HepG2 (cell line): ENCODE data around the gene ZMYM1. TPM values are rescaled to one million over a fixed set of nuclear protein-coding genes. Genes with fewer than 3 reads are reported as not detected.
A peak's percentile ranks its signal among the peaks of the same experiment; 100 is the strongest.

Experiments
- ISX ChIP-seq: sonication (generic); formaldehyde crosslinking; conservative IDR thresholded peaks from 2 replicates; pipeline ENCODE4 v1.5.0; 2020; ENCODE audit warnings: missing genetic modification reagents
- TGIF2 ChIP-seq: IDR thresholded peaks from 2 replicates; pipeline ENCODE4 v1.6.1; 2016; ENCODE audit warnings: control low read depth, missing compliant biosample characterization
- ZNF20 ChIP-seq: sonication (generic); formaldehyde crosslinking; IDR thresholded peaks from 2 replicates; pipeline ENCODE4 v1.4.0; 2020; ENCODE audit warnings: mild to moderate bottlenecking, moderate library complexity, missing genetic modification reagents
- ZNF317 ChIP-seq: sonication (generic); formaldehyde crosslinking; IDR thresholded peaks from 2 replicates; pipeline ENCODE4 v1.5.0; 2020; ENCODE audit warnings: mild to moderate bottlenecking, missing genetic modification reagents
- ZNF326 ChIP-seq: sonication (generic); formaldehyde crosslinking; IDR thresholded peaks from 2 replicates; pipeline ENCODE4 v1.4.0; 2020; ENCODE audit warnings: missing genetic modification reagents, borderline replicate concordance
- polyA plus RNA-seq, 8 experiments: library from polyadenylated mRNA; depleted of rRNA in 3 of 8; stranded (reverse) in 7 of 8; unstranded in 1 of 8; fragments of >200 nt; fragmentation: Illumina TruSeq in 4 of 8; extraction: Trizol in 4 of 8; gene quantifications; 2 replicates each; pipeline versions ENCODE4 v1.2.1 to v1.2.3, GENCODE V29; 2011 to 2016; ENCODE audit warnings: low read depth in 4 of 8, missing spikeins in 1 of 8, mixed read lengths in 1 of 8; ENCODE audit not compliant: insufficient read depth in 1 of 8
- total RNA-seq, 5 experiments: library from RNA; depleted of rRNA; stranded (reverse); fragments of >200 nt; fragmentation: Illumina TruSeq; extraction: Trizol; gene quantifications; 2 replicates each; pipeline ENCODE4 v1.2.3, GENCODE V29; 2016; ENCODE audit warnings: low read depth in 1 of 5
- TF ChIP-seq, protein P1 (sequence below): sonication (generic); formaldehyde crosslinking; IDR thresholded peaks from 2 replicates; pipeline ENCODE4 v1.4.0; 2020; ENCODE audit warnings: missing genetic modification reagents
- TF ChIP-seq, protein P2 (sequence below): sonication (generic); formaldehyde crosslinking; IDR thresholded peaks from 2 replicates; pipeline ENCODE4 v1.5.0; 2020; ENCODE audit warnings: missing genetic modification reagents
- TF ChIP-seq, protein P3 (sequence below), 2 experiments: fragments of 450-650 bp in 1 of 2; sonication (generic) in 1 of 2; formaldehyde crosslinking in 1 of 2; IDR thresholded peaks; 2 replicates each; pipeline versions ENCODE4 v1.6.1 to v1.8.0; 2016 to 2022; ENCODE audit warnings: antibody characterized with exemption in 1 of 2, mild to moderate bottlenecking in 1 of 2, missing genetic modification reagents in 1 of 2
- TF ChIP-seq, protein P4 (sequence below): sonication (generic); formaldehyde crosslinking; IDR thresholded peaks from 2 replicates; pipeline ENCODE4 v1.4.0; 2020; ENCODE audit warnings: missing genetic modification reagents
- TF ChIP-seq, protein P5 (sequence below): sonication (generic); formaldehyde crosslinking; IDR thresholded peaks from 2 replicates; pipeline ENCODE4 v1.5.1; 2020; ENCODE audit warnings: mild to moderate bottlenecking, missing genetic modification reagents

ZMYM1 gene
- total and polyA plus RNA-seq, 2 of the 13 experiments (the other 11 are each of a cell fraction or from before 2014, with no cell fraction given), result 10.0 to 16.2 TPM

DNA sequence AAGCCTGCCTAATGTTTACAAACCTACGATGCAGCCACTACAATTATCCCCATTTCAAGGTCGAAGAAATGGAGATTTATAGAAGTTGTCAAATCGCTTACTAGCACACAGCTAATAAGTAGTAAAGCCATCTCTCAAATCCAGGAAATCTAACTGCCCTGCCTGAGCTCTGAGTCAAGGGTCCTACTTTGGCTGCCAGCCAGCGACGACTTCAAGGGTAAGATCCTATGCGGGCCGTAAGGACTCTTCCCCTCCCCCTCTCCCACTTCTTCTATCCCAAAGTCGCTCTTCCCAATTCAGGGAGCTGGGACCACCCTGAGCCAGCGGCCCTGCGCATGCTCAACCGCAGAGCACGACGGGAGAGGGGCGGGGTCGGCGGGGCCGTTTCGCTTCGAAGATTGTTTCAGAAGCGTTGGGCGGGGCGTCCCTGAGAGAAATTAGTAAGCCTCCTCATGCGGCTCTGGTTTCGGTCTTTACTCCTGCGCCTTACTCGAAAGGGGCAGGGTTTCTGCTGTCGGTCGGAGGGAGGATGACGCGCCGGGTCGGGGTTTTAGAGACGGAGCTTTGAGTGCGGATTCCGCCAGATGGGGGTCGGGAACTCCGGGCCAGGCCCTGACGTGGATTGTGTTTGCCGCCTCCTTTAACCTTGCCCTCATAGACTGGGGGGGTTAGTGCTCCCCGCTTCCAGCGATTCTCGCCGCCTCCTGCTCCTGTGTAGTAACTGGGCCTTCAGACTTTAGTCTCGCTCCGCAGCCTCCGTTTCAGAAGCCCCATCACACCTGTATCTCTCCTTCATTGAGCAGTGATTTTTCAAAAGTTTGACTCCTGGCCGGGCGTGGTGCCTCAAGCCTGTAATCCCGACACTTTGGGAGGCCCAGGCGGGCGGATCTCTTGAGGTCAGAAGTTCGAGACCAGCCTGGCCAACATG is at the start of gene ZMYM1 (continued):
- TF ChIP-seq, protein P1, sequence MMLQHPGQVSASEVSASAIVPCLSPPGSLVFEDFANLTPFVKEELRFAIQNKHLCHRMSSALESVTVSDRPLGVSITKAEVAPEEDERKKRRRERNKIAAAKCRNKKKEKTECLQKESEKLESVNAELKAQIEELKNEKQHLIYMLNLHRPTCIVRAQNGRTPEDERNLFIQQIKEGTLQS (CRISPR knock-in tag), result no peak
- TF ChIP-seq, protein P2, sequence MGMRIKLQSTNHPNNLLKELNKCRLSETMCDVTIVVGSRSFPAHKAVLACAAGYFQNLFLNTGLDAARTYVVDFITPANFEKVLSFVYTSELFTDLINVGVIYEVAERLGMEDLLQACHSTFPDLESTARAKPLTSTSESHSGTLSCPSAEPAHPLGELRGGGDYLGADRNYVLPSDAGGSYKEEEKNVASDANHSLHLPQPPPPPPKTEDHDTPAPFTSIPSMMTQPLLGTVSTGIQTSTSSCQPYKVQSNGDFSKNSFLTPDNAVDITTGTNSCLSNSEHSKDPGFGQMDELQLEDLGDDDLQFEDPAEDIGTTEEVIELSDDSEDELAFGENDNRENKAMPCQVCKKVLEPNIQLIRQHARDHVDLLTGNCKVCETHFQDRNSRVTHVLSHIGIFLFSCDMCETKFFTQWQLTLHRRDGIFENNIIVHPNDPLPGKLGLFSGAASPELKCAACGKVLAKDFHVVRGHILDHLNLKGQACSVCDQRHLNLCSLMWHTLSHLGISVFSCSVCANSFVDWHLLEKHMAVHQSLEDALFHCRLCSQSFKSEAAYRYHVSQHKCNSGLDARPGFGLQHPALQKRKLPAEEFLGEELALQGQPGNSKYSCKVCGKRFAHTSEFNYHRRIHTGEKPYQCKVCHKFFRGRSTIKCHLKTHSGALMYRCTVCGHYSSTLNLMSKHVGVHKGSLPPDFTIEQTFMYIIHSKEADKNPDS (CRISPR knock-in tag), result no peak
- TF ChIP-seq, protein P3, sequence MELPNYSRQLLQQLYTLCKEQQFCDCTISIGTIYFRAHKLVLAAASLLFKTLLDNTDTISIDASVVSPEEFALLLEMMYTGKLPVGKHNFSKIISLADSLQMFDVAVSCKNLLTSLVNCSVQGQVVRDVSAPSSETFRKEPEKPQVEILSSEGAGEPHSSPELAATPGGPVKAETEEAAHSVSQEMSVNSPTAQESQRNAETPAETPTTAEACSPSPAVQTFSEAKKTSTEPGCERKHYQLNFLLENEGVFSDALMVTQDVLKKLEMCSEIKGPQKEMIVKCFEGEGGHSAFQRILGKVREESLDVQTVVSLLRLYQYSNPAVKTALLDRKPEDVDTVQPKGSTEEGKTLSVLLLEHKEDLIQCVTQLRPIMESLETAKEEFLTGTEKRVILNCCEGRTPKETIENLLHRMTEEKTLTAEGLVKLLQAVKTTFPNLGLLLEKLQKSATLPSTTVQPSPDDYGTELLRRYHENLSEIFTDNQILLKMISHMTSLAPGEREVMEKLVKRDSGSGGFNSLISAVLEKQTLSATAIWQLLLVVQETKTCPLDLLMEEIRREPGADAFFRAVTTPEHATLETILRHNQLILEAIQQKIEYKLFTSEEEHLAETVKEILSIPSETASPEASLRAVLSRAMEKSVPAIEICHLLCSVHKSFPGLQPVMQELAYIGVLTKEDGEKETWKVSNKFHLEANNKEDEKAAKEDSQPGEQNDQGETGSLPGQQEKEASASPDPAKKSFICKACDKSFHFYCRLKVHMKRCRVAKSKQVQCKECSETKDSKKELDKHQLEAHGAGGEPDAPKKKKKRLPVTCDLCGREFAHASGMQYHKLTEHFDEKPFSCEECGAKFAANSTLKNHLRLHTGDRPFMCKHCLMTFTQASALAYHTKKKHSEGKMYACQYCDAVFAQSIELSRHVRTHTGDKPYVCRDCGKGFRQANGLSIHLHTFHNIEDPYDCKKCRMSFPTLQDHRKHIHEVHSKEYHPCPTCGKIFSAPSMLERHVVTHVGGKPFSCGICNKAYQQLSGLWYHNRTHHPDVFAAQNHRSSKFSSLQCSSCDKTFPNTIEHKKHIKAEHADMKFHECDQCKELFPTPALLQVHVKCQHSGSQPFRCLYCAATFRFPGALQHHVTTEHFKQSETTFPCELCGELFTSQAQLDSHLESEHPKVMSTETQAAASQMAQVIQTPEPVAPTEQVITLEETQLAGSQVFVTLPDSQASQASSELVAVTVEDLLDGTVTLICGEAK (IDR thresholded peaks at IDR 0.05), result no peak
- TF ChIP-seq, protein P3 (CRISPR knock-in tag; IDR thresholded peaks at IDR 0.05), result peak; percentile 83
- TF ChIP-seq ZNF326, result no peak
- TF ChIP-seq ZNF20 (CRISPR knock-in tag), result 0 out of 2 replicates have a peak, but pooled peaks have one; percentile 51
- TF ChIP-seq, protein P4, sequence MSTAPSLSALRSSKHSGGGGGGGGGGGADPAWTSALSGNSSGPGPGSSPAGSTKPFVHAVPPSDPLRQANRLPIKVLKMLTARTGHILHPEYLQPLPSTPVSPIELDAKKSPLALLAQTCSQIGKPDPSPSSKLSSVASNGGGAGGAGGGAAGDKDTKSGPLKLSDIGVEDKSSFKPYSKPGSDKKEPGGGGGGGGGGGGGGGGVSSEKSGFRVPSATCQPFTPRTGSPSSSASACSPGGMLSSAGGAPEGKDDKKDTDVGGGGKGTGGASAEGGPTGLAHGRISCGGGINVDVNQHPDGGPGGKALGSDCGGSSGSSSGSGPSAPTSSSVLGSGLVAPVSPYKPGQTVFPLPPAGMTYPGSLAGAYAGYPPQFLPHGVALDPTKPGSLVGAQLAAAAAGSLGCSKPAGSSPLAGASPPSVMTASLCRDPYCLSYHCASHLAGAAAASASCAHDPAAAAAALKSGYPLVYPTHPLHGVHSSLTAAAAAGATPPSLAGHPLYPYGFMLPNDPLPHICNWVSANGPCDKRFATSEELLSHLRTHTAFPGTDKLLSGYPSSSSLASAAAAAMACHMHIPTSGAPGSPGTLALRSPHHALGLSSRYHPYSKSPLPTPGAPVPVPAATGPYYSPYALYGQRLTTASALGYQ (CRISPR knock-in tag), result no peak
- TF ChIP-seq ISX (CRISPR knock-in tag), result no peak
- TF ChIP-seq, protein P5, sequence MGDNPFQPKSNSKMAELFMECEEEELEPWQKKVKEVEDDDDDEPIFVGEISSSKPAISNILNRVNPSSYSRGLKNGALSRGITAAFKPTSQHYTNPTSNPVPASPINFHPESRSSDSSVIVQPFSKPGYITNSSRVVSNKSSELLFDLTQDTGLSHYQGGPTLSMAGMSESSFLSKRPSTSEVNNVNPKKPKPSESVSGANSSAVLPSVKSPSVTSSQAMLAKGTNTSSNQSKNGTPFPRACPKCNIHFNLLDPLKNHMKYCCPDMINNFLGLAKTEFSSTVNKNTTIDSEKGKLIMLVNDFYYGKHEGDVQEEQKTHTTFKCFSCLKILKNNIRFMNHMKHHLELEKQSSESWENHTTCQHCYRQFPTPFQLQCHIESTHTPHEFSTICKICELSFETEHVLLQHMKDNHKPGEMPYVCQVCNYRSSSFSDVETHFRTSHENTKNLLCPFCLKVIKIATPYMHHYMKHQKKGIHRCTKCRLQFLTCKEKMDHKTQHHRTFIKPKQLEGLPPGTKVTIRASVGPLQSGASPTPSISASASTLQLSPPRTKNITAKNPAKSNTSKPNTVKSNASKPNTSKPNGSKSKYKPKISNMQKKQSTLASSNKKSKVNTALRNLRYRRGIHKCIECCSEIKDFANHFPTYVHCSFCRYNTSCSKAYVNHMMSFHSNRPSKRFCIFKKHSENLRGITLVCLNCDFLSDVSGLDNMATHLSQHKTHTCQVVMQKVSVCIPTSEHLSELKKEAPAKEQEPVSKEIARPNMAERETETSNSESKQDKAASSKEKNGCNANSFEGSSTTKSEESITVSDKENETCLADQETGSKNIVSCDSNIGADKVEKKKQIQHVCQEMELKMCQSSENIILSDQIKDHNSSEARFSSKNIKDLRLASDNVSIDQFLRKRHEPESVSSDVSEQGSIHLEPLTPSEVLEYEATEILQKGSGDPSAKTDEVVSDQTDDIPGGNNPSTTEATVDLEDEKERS (CRISPR knock-in tag), result no peak
- TF ChIP-seq ZNF317 (CRISPR knock-in tag), result 0 out of 2 replicates have a peak, but pooled peaks have one; percentile 1
- no peak for TF ChIP-seq TGIF2 (CRISPR knock-in tag)
